T-helper 2 cell treated with Interferon-gamma antibody and Interleukin-4, amounts not matched to agents 5 μg/mL and 100 μg/mL, for 36 hours (primary cell): ENCODE results near the gene RBBP8NL.
A peak's percentile ranks its signal among the peaks of the same experiment; 100 is the strongest.
"Not testable (repeated sequence)": the region's sequence is repeated elsewhere in the genome, so short reads cannot be mapped to it uniquely, and the experiment has no call there.

Experiments
- DNase-seq: peaks from one replicate; pipeline ENCODE4 v3.0.0; 2021; ENCODE audit warnings: low spot score
- H3K27ac Mint-ChIP-seq: one replicate; pipeline ENCODE4 v1.8.0; 2021; ENCODE audit warnings: mild to moderate bottlenecking, mixed read lengths
- H3K27me3 Mint-ChIP-seq: one replicate; pipeline ENCODE4 v1.8.0; 2021; ENCODE audit warnings: low read depth, mixed read lengths
- H3K36me3 Mint-ChIP-seq: one replicate; pipeline ENCODE4 v1.8.0; 2021; ENCODE audit warnings: low read depth, mixed read lengths
- H3K4me1 Mint-ChIP-seq: one replicate; pipeline ENCODE4 v1.8.0; 2021; ENCODE audit warnings: low read depth, mixed read lengths
- H3K4me3 Mint-ChIP-seq: one replicate; pipeline ENCODE4 v1.8.0; 2022; ENCODE audit warnings: mild to moderate bottlenecking, moderate library complexity, mixed read lengths
- H3K9me3 Mint-ChIP-seq: one replicate; pipeline ENCODE4 v1.8.0; 2021; ENCODE audit warnings: mixed read lengths

Gene RBBP8NL

DNA sequence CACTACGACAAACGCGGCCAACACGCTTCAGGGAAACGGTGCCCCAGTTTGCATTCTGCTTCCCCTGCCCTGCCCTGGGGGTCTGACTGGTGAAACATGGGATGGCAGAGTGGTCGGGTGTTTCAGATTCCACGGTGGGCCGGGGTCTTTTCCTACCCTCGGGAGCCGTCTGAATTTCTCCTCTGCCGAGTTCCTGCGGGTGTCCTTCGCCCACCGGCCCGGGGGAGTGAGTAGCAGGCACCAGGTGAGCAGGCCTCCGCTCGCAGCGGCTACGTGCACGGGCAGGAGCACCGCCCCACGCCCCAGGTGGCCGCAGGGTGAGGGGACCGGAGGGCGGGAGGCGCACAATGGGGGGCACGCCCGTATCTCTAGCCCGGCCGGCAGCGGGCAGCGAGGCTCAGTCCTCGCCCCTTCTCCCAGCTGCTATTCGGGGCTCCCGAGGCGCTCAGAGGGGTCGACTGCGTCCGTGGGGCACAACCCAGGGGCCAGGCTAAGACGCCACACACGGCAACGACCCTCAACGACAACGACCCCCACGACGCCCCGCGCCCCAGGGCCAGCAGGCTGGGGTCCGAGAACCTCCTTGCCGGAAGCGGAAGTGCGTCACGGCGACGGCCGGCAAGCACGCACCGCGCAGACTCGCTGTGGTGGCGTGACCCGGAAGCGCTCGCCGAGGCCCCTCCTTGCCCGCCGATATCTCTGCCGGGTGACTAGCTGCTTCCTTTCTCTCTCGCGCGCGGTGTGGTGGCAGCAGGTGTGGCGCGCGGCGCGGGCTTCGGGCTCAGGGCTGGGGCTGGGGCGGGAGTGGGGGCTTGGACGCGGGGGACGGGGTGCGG, 40.7 kb downstream of the RBBP8NL start, which contains the start of gene RPS21:
Gene RPS21 (plus strand): TSS at position 721 of the 836 bp plus-strand sequence. CDS start 236 bp downstream, outside the sequence.
- Mint-ChIP-seq H3K4me1 (peaks cover 30% of the 10 kb centered on the region), H3K4me3 (peak within 1 kb of the TSS; percentile 91), H3K27ac (peak within 1 kb of the TSS; percentile 94), H3K27me3 (no peaks in the 10 kb centered on the region), H3K36me3 (peaks cover 45% of the 10 kb centered on the region), H3K9me3 (peaks cover 5% of the 10 kb centered on the region)
- DNase-seq, result peak; percentile 91

DNA sequence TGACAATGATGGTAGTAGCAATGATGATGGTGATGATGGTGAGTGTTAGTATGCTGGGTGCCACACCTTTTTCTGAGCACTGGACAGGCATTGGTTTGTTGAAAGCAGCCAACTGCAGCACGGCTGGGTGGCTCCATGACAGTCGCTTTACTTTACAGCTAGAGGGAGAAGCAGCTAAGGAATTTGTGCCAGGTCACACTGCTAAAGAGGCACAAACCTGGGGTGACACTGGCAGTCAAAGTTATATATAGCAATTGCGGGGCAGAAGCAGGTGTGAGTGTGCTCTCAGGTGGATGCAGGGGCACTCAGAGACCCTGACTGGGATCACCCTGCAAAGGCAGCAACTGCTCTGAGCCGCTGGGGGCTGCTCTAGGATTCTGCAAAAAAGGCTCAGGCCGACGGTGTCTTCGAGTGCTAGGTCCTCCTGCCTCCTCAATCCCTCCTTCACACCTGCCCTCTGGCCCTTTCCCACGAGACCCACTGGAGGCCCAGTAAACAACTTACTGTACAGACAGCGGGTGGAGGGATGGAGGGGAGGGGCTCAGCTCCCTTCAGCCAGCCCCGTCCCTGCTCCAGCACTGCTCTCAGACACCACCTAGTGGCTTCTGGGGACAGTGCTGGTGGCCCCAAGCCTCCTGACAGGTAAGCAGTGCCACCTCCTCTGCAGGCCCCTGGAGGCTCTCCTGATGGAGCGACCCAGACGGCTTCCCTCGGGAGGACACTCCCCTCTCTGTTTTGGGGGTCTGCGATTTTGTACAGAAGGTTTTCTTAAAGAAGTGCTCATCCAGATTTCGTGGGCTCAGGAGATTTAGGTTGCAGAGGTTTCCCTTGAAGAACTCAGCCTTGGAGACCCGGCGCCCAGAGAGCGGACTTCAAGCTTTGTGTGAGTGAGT, 44.8 kb downstream of the RBBP8NL start:
- Mint-ChIP-seq H3K27ac (peak overlapping the region; percentile 47), H3K9me3 (peaks cover 5% of the 10 kb centered on the region), H3K4me3 (peak overlapping the region; percentile 10), H3K36me3 (peaks cover 16% of the 10 kb centered on the region), H3K27me3 (no peaks in the 10 kb centered on the region), H3K4me1 (peaks cover 18% of the 10 kb centered on the region)
- DNase-seq, result peak; percentile 72

DNA sequence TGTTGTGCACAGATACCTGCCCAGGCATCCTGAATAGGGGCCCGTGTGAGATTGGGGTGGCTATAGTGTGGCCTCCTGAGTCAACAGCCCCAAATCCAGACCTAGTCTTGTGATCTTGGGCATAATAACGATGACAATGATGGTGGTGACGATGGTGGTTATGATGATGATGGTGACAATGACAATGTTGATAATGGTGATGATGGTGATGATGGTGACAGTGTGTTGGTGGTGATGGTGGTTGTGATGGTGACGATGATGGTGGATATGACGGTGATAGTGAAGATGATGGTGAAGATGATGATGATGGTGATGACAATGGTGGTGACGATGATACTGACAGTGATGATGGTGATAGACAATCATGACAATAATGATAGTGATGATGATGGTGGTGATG, 45.5 kb downstream of the RBBP8NL start:
- Mint-ChIP-seq H3K36me3 (peaks cover 11% of the 10 kb centered on the region), H3K4me3 (no peak overlapping the region), H3K4me1 (peaks cover 18% of the 10 kb centered on the region), H3K27me3 (no peaks in the 10 kb centered on the region), H3K9me3 (peaks cover 5% of the 10 kb centered on the region), H3K27ac (no peak overlapping the region)
- no peak for DNase-seq

DNA sequence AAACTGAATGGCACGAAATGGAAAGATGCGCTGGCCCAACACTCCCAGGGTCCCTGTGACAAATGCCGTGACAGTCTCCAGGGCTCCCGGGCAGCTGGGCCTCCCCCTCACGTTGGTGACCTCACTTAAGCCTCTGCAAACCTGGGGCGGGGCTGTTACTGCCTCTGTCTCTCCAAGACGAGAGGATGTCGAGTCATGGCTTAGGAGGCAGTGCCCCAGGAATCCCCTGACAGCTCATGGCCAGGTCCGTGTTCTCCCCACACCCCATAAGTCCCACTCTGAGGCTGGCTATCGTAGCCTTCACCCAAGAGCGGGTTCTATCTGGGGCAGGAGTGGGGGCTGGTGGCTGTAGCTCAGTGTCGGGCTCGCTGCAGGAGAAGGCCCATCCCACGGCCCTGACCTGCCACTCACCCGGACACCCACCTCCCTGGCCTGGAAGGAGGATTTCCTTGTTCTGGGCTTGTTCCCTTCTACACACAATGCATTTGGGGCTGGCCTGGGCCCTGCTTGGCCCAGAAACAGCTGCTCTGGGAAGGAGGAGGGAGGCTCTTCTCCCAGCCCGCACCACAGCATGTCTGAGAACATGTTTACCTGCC, 46.0 kb downstream of the RBBP8NL start:
- H3K4me3 Mint-ChIP-seq, result no peak overlapping the region
- H3K36me3 Mint-ChIP-seq, result peaks cover 11% of the 10 kb centered on the region
- no peak overlapping the region for H3K27ac Mint-ChIP-seq
- no peaks in the 10 kb centered on the region for H3K27me3 Mint-ChIP-seq
- H3K9me3 Mint-ChIP-seq, result peaks cover 5% of the 10 kb centered on the region
- DNase-seq, result no peak
- peaks cover 18% of the 10 kb centered on the region for H3K4me1 Mint-ChIP-seq

DNA sequence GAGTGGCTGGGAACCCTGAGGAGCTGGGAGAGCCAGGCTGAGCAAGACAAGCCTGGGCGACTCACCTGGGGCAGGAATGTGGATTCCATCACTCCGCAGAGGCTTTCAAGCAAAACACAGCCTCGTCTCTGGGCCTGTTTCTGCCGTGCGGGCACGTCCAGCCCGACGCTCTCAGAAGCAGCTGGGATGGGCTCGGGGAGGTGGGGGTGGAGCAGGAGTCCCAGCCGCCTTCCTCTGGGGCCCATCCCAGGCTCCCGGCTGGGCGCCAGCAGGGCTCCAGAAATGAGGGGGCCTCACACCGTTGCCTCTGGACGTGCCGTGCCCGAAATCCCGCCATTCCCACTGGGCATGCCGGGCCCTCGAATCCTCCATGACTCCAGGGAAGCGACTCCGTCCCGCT, 49.1 kb downstream of the RBBP8NL start:
- Mint-ChIP-seq H3K36me3 (peaks cover 8% of the 10 kb centered on the region), H3K27ac (no peak overlapping the region), H3K9me3 (peaks cover 5% of the 10 kb centered on the region), H3K27me3 (no peaks in the 10 kb centered on the region), H3K4me3 (no peak overlapping the region), H3K4me1 (peaks cover 4% of the 10 kb centered on the region)
- no peak for DNase-seq

DNA sequence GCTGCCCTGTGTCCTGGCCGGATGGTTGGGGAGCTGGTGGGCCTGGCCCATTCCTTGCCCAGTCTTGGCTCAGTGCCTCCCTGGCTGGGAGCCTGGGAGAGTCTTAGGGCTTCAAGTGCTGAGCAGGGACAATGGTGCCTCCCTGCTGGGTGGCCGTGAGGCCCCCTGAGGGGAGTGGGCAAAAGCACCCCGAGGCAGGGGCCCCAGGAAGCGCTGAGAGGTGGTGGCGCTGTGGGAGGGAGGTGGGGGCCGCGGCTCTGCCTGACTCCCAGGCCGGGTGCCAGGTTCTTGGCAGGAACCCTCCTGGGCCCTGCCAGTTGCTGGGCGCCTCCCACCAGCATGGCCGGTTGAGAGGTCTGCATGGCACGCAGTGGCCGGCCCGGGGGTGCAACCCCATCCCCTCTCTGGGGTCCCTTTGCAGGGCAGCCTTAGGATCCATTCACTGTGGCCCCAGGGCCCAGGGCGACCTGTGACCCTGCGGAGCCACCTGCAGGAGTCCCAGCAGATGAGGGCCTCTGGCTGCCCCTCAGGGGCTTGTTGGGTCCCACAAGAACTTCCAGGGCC, 49.6 kb downstream of the RBBP8NL start:
- H3K4me1 Mint-ChIP-seq, result peaks cover 3% of the 10 kb centered on the region
- no peak for DNase-seq
- H3K36me3 Mint-ChIP-seq, result peaks cover 8% of the 10 kb centered on the region
- no peak overlapping the region for H3K4me3 Mint-ChIP-seq
- H3K27ac Mint-ChIP-seq, result no peak overlapping the region
- H3K9me3 Mint-ChIP-seq, result peaks cover 5% of the 10 kb centered on the region
- peaks cover 3% of the 10 kb centered on the region for H3K27me3 Mint-ChIP-seq

DNA sequence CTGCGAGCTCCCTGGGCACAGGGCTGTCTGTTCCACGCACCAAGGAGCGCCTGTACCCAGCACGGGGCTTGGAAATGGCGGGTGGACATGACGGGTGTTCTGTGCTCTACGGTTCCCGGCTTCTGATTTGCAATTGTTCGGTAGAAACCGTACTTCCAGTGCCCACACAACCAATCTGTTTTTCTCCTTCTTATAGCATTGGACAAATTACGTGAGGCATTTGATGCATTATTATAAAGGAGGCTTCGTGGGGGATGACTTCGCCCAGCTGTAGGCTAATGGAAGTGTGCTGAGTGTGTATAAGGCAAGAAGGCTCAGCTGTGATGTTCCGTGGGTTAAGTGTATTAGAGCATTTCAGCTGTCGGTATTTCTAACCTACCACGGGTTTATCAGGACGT, 50.3 kb downstream of the RBBP8NL start:
- H3K4me3 Mint-ChIP-seq, result no peak overlapping the region
- no peak overlapping the region for H3K27ac Mint-ChIP-seq
- peaks cover 3% of the 10 kb centered on the region for H3K27me3 Mint-ChIP-seq
- H3K36me3 Mint-ChIP-seq, result peaks cover 4% of the 10 kb centered on the region
- peaks cover 1% of the 10 kb centered on the region for H3K4me1 Mint-ChIP-seq
- no peak for DNase-seq
- H3K9me3 Mint-ChIP-seq, result peaks cover 4% of the 10 kb centered on the region

DNA sequence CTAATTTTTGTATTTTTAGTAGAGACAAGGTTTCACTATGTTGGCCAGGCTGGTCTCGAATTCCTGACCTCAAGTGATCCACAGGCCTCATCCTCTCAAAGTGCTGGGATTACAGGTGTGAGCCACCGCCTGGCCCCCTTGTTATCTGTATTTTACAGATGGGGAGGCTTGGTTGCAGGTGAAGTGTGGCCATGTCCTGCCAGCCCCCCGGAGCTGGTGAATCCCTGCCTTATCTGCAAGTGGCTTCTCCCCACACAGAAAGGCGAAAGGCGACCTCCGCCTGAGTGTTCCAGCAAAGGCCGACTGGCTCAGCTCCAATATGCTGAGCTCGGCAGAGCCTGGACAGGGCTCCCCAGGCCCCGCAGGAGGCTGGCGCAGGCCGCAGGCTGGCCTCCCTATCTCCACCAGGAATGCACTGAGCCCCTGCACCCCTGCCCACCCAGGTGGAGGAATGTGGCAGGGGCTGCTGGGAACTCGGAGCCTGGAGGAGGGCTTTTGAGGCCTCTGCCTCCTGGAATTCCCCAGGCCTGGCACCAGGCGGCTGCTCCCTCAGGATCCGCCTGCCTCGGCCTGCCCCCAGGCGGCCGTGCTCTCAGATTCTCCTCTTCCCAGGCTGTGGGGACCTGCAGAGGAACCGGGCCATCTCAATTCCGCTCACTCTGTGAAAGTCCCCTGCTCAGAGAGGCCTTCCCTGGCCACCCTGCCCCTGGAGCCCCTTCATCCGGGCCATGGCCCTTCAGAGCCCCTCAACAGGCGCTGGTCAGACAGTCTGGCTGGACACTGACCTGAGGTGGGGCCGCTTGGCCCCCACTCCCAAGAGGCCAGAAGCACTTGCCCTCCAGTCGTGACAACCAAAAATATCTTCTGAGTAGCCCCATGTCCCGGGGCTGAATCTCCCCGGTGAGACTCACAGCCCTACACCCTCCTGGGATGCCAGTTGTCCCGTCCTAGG, 51.0 kb downstream of the RBBP8NL start:
- Mint-ChIP-seq H3K4me3 (no peak overlapping the region), H3K36me3 (no peaks in the 10 kb centered on the region), H3K9me3 (no peaks in the 10 kb centered on the region), H3K27me3 (peaks cover 3% of the 10 kb centered on the region), H3K27ac (no peak overlapping the region), H3K4me1 (peaks cover 1% of the 10 kb centered on the region)
- DNase-seq, result no peak

DNA sequence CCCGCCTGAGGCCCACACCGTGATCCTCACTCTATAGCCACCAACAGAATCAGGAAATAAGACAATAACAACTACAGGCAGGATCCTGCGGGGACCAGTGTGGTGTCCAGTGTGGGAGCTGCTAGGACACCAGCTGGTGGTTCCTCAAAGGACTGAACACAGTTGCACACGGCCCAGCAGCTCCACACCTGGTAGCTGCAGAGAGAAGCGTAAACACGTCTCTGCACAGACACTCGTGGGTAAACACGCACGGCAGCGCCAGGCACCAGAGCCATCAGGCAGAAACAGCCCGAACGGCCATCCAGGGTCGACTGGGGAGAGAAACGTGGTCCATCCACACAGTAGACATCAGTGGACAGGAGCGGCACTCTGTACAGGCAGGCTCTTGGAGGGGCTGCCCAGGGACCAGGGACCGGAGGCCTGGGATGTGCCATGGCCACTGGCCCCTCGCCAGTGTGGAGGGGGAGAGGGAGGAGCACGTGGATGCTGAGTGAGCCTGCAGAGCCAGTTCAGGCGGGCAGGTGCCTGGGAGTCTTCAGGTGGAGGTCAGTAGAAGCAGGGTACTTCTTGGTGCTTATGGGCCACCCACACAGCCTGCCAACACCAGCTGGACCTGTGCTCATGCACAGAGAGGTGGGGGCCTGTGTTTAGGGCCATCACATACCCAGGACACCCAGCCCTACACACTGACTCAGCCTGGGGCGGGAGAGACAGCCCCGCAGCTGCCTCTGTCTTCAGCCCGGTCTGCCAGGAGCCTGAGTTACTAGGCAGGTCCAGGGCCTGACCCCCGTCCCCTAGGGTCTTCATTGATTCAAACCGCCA, 52.8 kb downstream of the RBBP8NL start:
- Mint-ChIP-seq H3K4me1 (peaks cover 1% of the 10 kb centered on the region), H3K4me3 (no peak overlapping the region), H3K9me3 (no peaks in the 10 kb centered on the region), H3K27me3 (peaks cover 3% of the 10 kb centered on the region), H3K27ac (no peak overlapping the region), H3K36me3 (no peaks in the 10 kb centered on the region)
- DNase-seq, result no peak

DNA sequence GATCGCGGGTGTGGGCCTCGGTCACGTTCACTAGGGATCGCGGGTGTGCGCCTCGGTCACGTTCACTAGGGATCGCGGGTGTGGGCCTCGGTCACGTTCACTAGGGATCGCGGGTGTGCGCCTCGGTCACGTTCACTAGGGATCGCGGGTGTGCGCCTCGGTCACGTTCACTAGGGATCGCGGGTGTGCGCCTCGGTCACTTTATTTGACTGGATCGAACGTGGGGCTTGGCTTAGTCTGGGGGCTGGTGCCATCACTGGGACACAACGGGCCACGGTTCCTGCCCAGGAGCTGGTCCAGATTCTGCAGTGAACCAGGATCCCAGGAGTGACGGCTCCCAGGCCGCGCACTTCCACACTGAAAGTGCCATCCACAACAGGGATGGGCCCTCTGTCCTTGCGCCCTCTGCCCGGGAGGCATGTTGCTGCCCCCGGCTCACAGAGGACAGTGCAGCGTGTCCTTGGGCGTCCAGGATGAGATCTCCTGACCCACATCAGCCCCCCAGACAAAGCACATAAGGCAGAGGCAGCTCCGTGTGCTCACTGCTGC, 53.6 kb downstream of the RBBP8NL start:
- not testable (repeated sequence) for H3K9me3 Mint-ChIP-seq, H3K4me1 Mint-ChIP-seq, H3K36me3 Mint-ChIP-seq, H3K27me3 Mint-ChIP-seq, H3K27ac Mint-ChIP-seq, DNase-seq, H3K4me3 Mint-ChIP-seq

DNA sequence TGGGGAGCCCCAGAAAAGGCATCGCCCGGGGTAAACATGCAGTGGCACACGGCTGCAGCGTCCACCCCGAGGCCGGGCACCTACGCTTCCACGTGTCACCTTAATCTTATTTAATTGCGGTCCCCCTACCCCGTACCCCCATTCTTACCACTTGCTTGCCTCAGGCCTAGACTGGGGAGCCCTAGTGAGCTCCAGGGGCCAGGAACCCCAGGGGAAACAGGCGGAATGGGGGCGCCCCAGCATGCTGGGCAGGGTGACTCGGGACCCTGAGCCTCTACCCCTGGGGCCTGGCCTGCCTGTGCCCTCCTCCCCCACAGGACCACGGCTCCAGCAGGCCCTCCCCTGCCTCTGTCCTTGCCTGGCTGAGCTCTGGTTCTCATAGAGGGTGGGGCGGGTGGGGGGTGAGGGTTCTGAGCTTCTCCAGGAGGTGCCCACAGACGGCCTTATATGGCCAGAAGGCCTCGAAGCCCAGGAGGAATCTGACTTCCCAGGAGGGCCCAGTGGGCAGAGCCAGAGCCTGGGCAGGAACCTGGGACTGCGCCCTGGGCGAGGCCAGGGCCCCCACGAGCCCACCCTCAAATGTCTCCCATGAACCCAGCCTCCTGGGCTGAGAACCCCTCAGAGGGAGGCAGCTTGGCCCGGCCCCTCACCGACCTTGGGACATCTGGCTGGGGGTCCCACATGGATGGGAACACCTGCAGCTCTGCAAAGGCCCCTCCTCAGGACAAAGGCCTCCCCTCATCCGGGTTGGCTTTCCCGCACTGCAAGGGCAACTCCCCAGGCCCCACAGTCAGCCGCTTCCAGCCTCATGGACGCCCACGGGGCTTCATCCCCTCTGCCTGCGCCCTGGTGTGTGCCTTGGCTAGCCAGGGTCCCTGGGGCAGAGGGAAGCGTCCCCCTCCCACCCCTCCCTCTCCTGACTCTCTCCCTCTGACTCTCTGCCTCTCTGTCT, 55.0 kb downstream of the RBBP8NL start:
- Mint-ChIP-seq H3K36me3 (no peaks in the 10 kb centered on the region), H3K4me1 (peaks cover 1% of the 10 kb centered on the region), H3K9me3 (no peaks in the 10 kb centered on the region), H3K4me3 (no peak overlapping the region), H3K27me3 (peaks cover 18% of the 10 kb centered on the region), H3K27ac (peak overlapping the region; percentile 45)
- no peak for DNase-seq
